NCI-H69 (cell line): Measurements from ENCODE around the gene TRAF1.

Experiments used
- DNase-seq: peaks from one replicate; lab custom pipeline; 2025; lab: John Stamatoyannopoulos, UW

TRAF1 gene

DNA sequence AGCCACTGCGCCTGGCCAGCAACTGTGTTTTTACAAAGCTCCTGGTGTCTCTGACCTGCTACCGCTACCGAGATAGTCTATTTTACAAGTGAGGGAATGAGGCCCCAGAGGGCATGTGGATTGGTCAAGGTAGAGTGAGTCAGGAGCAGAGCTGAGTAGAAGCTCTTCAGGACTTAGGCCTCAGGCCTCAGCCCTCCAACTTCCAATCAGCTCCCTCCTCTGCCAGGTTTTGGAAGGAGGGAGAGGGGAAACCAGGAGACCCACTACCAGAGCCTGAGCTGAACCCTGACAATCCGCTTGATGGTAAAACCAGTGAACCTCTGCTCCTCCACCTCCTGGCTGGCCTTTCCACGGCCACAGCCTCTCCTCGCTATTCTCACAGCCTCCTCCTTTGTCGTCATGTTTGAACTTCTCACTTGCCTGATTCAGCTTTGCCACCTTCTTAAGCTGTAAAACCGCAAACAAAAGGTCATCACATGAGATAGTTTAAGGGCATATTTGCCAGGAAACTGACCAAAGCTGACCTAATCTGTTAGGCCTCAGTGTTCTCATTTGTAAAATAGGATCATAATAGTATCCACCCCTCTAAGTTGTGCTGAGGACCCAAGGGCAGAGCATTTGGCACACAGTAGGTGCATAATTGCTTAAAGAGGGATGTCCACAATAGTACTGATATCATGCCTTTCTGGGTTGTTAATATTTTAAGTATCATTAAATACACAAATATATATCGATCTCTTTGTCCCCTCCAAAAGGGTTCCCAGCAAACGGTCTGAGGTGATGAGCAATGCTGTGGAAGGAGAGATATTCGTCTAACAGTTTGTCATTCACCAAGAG, 1.7 kb downstream of the TRAF1 start:
- DNase-seq = no peak

DNA sequence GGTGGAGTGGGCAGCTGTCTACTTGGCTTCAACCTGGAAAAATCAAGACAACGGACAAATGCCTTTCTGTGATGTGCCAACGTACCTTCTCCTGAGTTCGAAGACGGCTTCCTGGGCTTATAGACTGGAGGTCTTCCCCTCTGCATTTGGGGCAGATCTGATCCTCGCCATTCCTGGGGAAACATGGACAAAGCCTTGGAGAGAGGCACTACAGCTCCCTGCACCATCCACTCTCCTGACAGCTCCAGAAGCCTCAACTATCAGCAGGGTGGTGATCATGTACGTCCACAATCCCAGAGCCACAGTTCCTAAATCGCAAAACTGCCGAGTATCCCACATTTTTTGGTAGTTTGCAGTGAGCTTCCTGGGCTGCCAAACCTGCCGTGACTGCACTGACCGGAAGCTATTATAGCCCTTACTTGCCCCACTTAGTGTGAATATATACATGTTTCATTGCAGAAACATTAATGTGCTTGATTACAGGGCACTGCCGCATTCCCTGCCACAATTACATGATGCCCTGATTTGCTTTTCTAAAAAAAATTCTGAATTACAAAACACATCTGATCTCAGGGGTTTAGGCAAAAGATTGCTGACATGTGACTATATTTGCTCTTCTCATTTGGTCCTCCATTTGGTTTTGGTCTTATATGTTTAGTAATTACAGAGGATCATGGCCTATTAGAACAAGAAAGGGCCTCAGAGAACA, 2.8 kb downstream of the TRAF1 start:
- DNase-seq = peak; percentile 15

DNA sequence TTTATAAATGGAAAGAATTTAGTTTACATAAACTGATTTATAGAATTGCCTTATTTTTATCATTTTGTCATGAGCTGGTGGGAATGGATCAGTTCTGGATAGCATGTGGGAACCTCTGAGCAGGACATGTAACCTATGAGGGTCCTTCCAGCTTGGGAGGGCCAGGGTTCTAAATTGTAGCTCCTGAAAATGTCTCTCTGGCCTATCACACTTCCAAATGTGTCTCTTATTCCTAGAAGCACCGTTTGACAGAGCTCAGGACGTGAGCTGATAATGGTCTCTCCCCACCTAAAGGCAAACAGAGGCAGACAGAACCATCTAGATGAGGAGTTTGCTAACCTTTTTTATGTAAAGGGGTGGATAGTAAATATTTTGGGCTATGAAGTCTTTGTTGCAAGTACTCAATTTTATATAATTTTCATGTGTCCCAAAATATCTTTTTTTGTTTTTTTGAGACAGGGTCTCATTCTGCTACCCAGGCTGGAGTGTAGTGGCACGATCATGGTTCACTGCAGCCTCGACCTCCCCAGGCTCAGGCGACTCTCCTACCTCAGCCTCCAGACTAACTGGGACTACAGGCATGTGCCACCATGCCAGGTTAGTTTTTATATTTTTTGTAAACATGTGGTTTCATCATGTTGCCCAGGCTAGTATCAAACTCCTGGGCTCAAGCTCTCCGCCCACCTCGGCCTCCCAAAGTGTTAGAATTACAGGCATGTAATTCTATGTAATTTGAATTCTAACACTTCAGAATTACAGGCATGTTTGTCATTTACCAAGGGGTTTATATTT, 4.0 kb downstream of the TRAF1 start:
- DNase-seq = no peak

DNA sequence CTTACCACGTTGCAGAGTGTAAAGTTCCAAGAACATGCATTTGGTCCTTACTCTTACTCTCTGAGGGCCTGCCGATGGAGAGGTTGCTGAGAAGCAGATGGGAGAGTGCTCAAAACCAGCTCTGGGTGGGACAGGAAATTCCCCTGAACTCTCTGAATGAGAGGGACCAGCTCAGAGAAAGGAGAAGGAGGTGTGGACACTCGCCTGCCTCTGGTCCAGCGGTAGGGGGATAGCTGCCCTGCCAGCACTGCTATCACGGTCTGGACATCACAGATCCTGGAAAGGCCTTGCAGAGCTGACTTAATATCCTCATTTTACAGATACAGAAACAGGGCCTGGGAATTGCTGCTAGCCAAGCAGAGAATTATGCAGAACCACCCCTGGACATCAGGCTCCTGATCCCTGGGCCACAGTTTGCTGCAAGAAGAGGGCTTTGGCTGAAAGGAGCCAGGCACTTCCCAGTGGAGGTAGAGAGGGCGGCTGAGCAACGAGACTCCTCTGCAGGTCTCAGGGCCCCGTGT, 4.9 kb downstream of the TRAF1 start:
- no peak for DNase-seq

DNA sequence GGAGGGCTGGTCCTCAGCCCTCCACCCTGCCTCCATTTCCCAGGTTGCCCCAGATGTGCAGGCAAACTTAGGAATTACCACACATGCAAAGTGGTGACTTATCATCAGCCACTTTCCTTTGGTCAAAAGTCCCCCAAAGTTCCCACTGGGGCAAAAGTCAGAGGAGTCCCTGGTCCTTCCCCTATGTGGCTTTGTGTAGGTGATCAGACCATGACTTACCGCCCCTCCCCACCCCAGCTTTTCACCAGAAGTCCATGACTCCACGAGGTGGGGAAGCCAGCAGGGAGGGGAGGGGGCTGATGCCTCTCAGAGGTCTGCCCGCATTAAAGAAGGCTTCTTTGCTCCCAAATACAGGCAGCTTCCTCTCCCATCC, 5.8 kb downstream of the TRAF1 start:
- DNase-seq = no peak

DNA sequence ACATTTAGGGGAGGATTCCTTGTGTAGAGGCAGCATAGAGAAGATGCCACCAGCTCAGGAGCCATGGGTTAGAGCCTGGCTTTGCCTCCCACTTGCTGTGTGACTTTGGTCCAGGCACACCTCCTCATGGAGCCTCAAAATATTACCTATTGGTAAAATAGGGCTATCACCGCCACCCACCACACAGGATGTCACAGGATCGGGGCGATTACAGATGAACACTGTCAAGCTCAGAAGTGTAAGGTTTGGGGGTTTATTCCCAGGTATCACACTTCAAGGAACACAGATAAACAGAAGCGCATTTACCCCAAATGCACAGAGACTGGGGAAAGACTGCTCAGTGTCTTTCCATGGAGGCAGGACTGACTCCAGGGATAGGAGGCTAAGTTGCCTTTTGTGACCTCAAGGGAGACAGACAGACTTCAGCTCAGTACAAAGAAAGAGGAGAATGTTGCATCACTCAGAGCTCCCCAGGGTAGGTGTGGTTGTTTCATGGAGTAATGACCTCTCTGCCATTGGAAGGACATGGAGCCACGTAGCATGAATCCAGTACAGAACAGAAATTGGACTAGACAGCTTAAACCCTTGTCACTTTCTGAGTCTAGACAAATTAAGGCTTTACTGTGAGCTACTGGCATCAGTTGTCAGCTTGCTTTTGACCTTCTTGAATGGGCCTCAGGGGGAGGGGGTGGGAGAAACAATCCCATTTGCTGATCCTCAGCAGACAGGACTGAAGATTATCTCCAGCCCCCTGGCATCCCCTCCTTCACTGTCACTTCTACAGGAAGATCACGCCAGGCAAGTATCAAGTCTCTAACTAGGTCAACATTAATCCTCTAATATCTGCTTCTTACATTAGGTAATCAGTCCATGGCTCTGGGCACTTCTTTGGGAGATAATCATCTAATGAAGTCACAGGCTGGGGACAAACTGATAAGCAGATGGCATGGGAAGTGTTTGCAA, 6.5 kb downstream of the TRAF1 start:
- peak; percentile 13 for DNase-seq

DNA sequence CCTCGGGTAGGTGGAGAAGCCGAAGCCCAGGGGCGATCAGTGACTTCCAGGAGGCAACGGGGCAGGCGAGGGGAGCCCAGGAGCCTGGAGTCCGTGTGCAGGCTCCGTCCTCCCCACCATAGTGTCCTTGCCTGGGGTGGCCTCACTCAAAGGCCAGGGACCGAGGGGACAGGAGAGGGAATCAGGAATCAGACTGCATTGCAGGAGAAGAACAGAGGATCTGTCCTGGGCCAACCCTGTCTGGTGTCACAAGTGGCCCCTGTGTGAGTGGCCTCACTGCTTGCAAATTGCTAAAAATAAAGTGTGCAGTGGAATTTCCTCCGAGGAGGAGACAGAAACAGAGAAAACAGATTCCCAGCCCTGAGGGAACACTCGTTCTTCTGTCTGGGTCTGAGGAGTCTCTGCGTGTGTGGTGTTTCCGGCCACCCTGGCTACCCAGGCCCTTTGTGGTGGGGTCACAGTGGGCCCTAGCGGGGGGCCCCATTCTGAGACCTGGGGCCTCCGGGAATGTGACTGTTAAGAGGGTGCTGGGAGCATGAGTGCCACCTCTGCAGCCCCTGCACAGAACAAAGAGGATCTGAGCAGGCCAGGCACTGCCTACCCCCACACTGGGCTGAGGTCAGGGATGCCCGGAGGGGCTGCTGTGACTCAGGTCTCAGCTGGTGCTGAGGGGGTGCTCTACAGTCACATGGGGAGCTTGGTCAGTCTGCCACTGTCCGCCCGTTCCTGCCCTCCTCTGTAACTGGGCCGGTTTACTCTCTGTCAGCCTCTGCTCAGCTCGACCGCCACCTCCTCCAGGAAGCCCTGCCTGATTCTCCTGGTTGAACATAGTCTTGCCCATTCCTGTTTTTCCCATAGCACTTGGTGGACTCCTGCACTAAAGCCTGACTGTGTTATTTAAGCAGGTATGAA, 7.4 kb downstream of the TRAF1 start:
- no peak for DNase-seq

DNA sequence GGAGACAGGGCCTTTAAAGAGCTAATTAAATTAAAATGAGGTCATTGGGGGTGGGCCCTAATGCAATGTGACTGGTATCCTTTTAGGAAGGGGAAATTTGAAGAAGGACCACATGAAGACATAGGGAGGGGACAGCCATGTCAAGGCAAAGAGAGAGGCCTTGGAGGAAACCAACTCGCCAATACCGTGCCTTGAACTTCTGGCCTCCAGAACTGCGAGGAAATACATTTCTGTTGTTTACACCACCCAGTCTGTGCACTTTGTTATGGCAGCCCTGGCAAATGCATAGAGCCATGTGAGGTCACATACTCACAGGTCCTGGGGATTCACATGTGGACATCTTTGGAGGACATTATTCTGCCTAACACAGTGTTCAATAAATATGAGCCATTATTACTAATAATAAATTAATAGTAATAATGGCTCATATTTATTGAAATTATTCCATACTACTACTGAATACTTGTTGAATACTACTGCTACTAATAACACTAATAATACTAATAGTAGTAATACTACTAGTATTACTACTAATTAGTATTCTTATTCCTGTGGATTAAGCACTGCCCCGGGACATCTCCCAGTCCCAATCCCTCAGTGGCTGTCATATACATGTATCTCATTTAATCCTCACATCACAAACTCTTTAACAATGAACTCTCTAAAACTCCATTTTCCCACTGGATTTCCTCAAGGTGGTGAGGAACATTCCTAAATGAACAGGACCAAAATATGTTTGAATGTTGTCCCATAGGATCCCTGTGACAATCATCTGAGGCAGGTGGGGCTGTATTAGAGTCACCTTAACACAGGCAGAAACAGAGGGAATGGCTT, 8.4 kb downstream of the TRAF1 start:
- no peak for DNase-seq

DNA sequence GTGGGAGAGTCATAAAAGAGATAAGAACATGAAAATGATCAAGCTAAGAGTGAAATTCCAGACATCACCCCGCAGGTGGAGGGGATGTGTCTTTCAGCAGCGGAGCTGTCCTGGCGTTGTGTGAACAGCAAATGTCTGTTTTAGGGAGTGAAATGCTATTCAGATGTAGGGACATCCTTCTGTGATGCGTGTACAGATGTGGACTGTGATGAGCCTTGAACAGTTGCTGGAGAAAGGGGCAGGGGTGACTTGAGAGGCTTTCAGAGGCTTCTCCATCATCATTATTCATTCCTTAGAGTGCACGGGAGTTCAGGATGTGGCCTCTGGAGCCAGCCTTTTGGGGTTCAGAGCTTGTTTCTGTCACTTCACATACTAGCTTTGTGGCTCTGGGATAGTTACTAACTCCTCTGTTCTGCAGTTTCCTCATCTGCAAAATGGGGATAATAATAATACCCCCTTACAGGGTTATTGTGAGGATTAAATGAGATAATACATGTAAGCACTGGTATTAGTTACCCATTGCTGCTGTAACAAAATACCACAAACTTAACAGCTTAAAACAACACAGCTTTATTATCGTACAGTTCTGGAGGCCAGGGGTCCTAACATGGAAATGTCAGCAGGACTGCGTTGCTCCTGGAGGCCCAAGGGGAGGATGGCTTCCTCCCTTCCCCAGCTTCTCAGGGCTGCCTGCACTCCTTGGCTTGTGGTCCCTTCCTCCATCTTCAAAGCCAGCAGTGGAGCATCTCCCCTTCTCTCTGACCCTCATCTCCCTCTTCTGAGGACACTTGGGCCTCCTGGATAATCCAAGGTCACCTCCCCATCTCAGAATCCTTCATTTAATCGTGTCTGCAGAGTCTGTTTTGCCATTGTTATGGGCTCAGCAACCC, 9.4 kb downstream of the TRAF1 start:
- DNase-seq = no peak

DNA sequence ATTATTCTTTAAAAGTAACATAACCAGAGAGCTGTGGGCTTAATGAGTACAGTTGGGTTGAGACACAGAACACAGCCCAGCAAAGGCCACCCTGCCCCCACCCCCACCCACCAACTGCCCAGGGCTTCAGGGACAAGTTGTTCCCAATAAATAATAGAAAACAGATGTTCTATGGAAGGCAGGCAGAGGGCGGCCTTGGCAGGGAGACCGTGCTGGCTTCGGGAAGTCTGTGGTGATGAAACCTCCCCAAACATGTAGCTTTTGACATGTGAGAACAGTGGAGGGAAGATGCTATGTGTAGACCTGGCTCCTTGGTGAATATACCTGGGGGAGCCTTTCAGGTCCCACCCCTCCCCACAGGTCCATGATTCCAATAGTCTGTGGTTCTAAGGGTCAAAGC, 10.0 kb downstream of the TRAF1 start:
- DNase-seq = peak; percentile 20

DNA sequence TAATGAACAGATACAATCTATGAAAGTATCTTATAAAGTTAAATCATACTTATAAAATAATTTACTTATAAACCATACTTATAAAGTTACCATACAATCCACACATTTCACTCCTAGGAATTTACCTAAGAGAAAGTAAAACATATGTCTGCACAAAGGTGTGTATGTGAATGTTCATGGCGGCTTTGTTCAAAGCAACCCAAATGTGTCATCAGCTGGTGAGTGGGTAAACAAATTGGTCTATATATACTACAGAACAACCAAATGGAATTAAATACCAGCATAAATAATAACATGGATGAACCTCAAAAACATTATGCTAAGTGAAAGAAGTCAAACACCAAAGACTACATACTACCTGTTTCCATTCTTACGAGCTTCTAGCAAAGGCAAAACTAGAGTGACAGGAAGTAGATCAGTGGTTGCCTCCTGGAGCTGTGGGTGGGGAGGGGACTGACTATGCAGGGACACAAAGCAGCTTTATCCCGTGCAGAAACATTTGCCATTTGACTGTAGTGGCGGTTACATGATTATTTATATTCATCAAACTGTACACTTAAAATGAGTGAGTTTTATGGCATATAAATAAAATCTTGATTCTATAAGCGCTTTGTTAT, 10.6 kb downstream of the TRAF1 start:
- DNase-seq = peak; percentile 37

DNA sequence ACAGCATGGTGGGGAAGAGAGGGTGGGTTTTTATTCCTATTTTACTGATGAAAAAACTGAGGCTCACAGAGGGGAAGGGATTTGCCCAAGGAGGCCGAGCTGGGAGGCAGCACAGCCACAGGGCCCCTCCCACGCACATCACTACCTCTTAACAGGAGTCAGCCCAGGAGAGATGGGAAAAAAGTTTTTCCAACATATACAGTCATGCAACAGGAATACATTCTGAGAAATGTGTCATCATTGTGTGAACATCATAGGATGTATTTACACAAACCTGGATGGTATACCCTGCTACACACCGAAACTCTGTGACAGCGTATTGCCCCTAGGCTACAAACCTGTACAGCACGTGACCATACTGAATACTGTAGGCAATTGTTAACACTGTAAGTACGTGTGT, 11.6 kb downstream of the TRAF1 start:
- DNase-seq = no peak

DNA sequence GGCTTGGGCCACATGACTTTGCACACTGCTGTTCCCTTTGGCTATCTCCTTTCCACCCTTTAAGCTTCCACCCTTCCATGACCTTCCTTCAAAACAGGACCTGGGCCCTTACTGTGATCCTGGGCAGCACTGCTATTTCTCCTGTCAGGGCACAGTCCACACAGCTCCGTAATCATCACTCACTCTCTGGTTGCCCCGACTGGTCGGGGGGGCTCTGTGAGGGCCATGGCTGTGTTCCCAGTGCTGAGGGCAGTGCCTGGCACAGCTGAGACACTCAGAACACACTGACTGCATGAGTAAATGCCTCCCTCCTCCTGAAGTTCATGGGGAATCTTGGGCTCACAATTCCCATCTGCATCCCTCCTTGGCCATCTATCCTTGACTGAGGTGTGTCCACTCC, 12.2 kb downstream of the TRAF1 start:
- DNase-seq = no peak

DNA sequence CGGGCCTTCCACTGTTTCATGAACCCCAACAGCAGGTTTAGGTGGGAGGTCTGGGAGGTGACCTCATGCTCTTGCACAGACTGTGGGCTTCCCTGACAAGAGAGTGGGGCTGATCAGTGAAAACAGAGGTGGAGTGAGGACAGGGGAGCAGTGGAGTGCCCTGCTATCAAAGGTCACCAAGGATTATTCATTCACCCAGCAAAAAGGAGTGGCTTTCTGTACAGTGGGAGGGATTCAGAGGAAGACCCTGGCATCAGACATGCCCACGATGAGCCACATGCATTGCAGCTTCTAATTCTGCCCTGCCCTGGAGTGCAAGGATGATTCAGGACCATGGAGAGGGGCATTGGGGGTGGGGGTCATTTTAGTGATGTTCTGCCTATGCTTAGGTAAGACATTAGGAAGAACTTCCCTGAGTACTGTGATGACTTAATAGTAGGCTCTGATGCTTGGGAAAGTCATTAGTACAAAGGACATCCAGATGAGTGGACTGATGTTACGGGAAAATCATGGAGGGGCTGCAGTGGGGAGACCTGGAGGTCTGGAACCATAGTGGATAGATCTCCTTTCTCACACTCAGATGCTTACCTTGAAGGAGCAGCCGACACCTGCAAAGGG, 12.8 kb downstream of the TRAF1 start:
- no peak for DNase-seq

DNA sequence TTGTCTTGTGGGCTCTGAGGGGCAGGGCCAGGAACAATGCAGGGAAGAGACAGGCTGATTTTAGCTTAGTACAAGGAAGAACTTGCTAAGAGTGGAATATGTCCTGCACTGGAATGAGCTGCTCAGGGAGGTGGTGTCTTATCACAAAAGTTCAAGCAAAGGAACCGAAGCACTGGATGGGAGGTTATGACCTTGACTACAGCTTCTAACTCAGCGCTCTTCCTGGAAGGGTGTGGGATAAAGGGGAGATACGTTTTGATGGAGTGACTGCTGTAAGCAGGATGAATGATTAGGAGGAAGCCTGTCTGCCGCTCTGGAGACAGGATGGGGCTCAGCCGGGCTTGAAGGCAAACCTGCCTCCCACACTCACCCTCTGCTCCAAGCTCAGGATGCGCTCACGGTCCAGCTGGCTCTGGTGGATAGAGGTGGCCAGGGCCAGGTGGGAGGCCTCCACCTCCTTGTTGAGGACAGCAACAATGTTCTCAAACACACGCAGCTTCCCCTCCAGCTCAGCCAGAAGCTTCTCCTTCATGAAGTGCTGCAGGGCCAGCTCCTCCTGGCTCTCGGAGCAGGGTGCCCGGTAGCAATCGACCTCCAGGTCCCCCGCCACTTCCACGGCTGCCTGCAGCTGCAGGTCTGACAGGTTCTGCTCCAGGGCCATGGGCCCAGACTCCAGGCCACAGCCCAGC, 13.5 kb downstream of the TRAF1 start:
- DNase-seq = no peak

DNA sequence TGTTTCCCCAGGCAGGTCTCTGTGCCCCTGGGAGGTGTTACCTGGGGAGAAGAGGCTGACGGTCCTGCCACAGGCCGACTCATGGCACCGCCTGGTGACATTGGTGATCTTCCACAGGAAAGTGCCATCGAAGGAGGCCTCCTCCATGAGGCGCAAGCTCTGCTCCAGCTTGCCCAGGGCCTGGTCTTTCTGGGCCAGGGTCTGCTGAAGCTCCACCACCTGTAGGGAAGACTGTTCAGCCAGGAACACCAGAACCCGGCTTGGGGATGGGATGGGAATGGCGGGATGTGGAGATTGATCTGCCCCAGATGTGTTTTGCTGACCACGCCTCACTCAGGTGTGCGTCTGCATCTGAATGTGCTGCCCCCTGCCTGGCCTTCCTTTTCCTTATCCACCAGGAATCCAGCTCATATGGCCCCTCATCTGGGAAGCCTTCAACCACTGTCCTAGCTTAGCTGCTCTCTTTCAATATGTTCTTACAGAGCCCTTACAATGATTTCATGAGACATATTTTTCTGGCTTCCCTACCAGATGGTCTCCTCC, 15.2 kb downstream of the TRAF1 start:
- no peak for DNase-seq

DNA sequence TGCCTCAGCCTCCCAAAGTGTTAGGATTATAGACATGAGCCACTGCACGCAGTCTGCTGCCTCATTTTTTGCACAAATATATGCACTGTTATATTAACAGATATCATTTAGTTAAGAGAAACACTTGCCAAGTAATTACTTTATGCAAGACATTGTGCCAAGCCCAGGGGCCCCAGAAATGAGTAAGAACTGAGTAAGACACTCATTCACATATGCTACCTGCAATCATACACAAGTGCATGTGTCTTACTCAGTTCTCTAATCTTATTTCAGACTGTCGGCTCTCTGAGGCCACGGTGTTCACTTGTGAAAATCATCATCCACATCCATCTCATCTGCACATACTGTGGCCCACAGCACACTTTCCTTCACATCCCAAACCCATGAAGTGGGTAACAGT, 16.0 kb downstream of the TRAF1 start:
- no peak for DNase-seq
